Hepatocyte (in vitro differentiated cells): Measurements from ENCODE around the gene CHCT1. TPM values are rescaled to one million over a fixed set of nuclear protein-coding genes. Genes with fewer than 3 reads are reported as not detected.

Source experiments
- DNase-seq: peaks from one replicate; pipeline ENCODE4 v3.0.0-alpha.2; 2016; ENCODE audit warnings: low spot score
- H2AFZ ChIP-seq: fragments of 200-600 bp; sonication (generic); 2 replicates; pipeline ENCODE4 v1.6.0; 2016; ENCODE audit warnings: antibody characterized with exemption, mild to moderate bottlenecking
- H3K27ac ChIP-seq: fragments of 200-600 bp; sonication (generic); 2 replicates; pipeline ENCODE4 v1.5.1; 2016; ENCODE audit warnings: mild to moderate bottlenecking
- H3K27me3 ChIP-seq: fragments of 200-600 bp; sonication (generic); 2 replicates; pipeline ENCODE4 v1.6.1; 2016
- H3K36me3 ChIP-seq: fragments of 200-600 bp; sonication (generic); replicated peaks from 2 replicates; pipeline ENCODE4 v1.5.1; 2016; ENCODE audit warnings: low read depth; ENCODE audit not compliant: insufficient read depth
- H3K4me1 ChIP-seq: fragments of 200-600 bp; sonication (generic); 2 replicates; pipeline ENCODE4 v1.5.1; 2016; ENCODE audit warnings: mild to moderate bottlenecking, moderate library complexity; ENCODE audit not compliant: insufficient read depth
- H3K4me2 ChIP-seq: fragments of 200-600 bp; sonication (generic); 2 replicates; pipeline ENCODE4 v1.6.0; 2016
- H3K4me3 ChIP-seq: fragments of 200-600 bp; sonication (generic); 2 replicates; pipeline ENCODE4 v1.5.1; 2016; ENCODE audit warnings: mild to moderate bottlenecking
- H3K79me2 ChIP-seq: fragments of 200-600 bp; sonication (generic); 2 replicates; pipeline ENCODE4 v1.6.0; 2017; ENCODE audit warnings: mild to moderate bottlenecking
- H3K9me2 ChIP-seq: fragments of 200-600 bp; sonication (generic); replicated peaks from 2 replicates; pipeline ENCODE4 v1.6.0; 2017; ENCODE audit warnings: mild to moderate bottlenecking; ENCODE audit not compliant: insufficient read depth
- H3K9me3 ChIP-seq: fragments of 200-600 bp; sonication (generic); 2 replicates; pipeline ENCODE4 v1.5.1; 2016; ENCODE audit warnings: low read depth, mild to moderate bottlenecking
- H4K20me1 ChIP-seq: fragments of 200-600 bp; sonication (generic); 2 replicates; pipeline ENCODE4 v1.6.0; 2016; ENCODE audit warnings: mild to moderate bottlenecking; ENCODE audit not compliant: insufficient read depth, poor library complexity, severe bottlenecking
- CTCF ChIP-seq: fragments of 200-600 bp; sonication (generic); IDR thresholded peaks from 2 replicates; pipeline ENCODE4 v1.5.1; 2016; ENCODE audit warnings: antibody characterized with exemption, mild to moderate bottlenecking; ENCODE audit not compliant: poor library complexity
- EZH2 ChIP-seq: fragments of 200-600 bp; sonication (generic); IDR thresholded peaks from 2 replicates; pipeline ENCODE4 v1.6.1; 2016; ENCODE audit warnings: antibody characterized with exemption, mild to moderate bottlenecking, borderline replicate concordance
- EZH2phosphoT487 ChIP-seq: fragments of 200-600 bp; sonication (generic); IDR thresholded peaks from one replicate; pipeline ENCODE4 v1.6.1; 2018; ENCODE audit warnings: antibody characterized with exemption, mild to moderate bottlenecking, low read depth, moderate library complexity; ENCODE audit not compliant: unreplicated experiment, severe bottlenecking
- WGBS: methylation state at CpG from one replicate; pipeline ENCODE4 v1.1.6; 2016; ENCODE audit warnings: low lambda C conversion rate; ENCODE audit errors: missing lambda C conversion rate; 5-methylcytosine and 5-hydroxymethylcytosine counted together
- polyA plus RNA-seq: library from polyadenylated mRNA; unstranded; fragments of >200 nt; fragmentation: Nextera tagmentation; extraction: Ambion mirVana; gene quantifications from 2 replicates; pipeline ENCODE4 v1.2.1, GENCODE V29; 2016
- total RNA-seq: library from RNA; depleted of rRNA; stranded (reverse); fragments of >200 nt; gene quantifications from 2 replicates; pipeline ENCODE4 v1.2.3, GENCODE V29; 2014

Gene CHCT1
- total and polyA plus RNA-seq, 2 experiments from 2014 or later: not detected

GRCh38 chr17:60403962-60404361, 18.3 kb upstream of the CHCT1 start:
- no peak for DNase-seq
- 98% methylated on average over 6 of the region's 6 CpGs for WGBS
- Histone ChIP-seq H3K27ac (no peak overlapping the region), H3K4me3 (no peak overlapping the region), H3K9me2 (no peaks in the 10 kb centered on the region), H4K20me1 (no peaks in the 10 kb centered on the region), H3K79me2 (no peaks in the 10 kb centered on the region), H3K27me3 (no peaks in the 10 kb centered on the region), H2AFZ (no peak overlapping the region), H3K9me3 (no peaks in the 10 kb centered on the region), H3K4me2 (no peak overlapping the region), H3K4me1 (no peaks in the 10 kb centered on the region), H3K36me3 (no peaks in the 10 kb centered on the region)
- TF ChIP-seq EZH2phosphoT487: no peak
- TF ChIP-seq CTCF: no peak
- no peak for TF ChIP-seq EZH2

- no peak for DNase-seq
- H3K36me3 ChIP-seq: no peaks in the 10 kb centered on the region
- TF ChIP-seq EZH2phosphoT487: no peak
- TF ChIP-seq CTCF: no peak
- no peak for TF ChIP-seq EZH2
- H3K79me2 ChIP-seq: no peaks in the 10 kb centered on the region
- H3K9me2 ChIP-seq: no peaks in the 10 kb centered on the region
- H3K27me3 ChIP-seq: no peaks in the 10 kb centered on the region
- no peaks in the 10 kb centered on the region for H3K4me1 ChIP-seq
- H3K4me3 ChIP-seq: no peak overlapping the region
- H3K9me3 ChIP-seq: no peaks in the 10 kb centered on the region
- no peak overlapping the region for H3K4me2 ChIP-seq
- WGBS: 63% methylated on average over 3 of the region's 3 CpGs
- H3K27ac ChIP-seq: no peak overlapping the region
- no peaks in the 10 kb centered on the region for H4K20me1 ChIP-seq
- no peak overlapping the region for H2AFZ ChIP-seq
Measured at GRCh38 chr17:60406887-60407286, 15.4 kb upstream of the CHCT1 start.

- Histone ChIP-seq H3K27me3 (no peaks in the 10 kb centered on the region), H3K9me3 (no peaks in the 10 kb centered on the region), H3K4me3 (no peak overlapping the region), H3K4me1 (no peaks in the 10 kb centered on the region), H3K36me3 (no peaks in the 10 kb centered on the region), H3K4me2 (no peak overlapping the region), H3K27ac (no peak overlapping the region), H4K20me1 (no peaks in the 10 kb centered on the region), H2AFZ (no peak overlapping the region), H3K79me2 (no peaks in the 10 kb centered on the region), H3K9me2 (no peaks in the 10 kb centered on the region)
- DNase-seq: no peak
- WGBS: 89% methylated on average over 4 of the region's 4 CpGs
- TF ChIP-seq EZH2 (no peak), CTCF (no peak), EZH2phosphoT487 (no peak)
Measured at GRCh38 chr17:60410001-60410400, 12.3 kb upstream of the CHCT1 start.

- Histone ChIP-seq H3K27me3 (no peaks in the 10 kb centered on the region), H3K9me3 (no peaks in the 10 kb centered on the region), H2AFZ (no peak overlapping the region), H3K4me1 (no peaks in the 10 kb centered on the region), H3K4me2 (no peak overlapping the region), H3K4me3 (no peak overlapping the region), H4K20me1 (no peaks in the 10 kb centered on the region), H3K27ac (no peak overlapping the region), H3K79me2 (no peaks in the 10 kb centered on the region), H3K9me2 (no peaks in the 10 kb centered on the region), H3K36me3 (no peaks in the 10 kb centered on the region)
- 87% methylated on average over 3 of the region's 3 CpGs for WGBS
- no peak for DNase-seq
- no peak for TF ChIP-seq CTCF
- no peak for TF ChIP-seq EZH2phosphoT487
- no peak for TF ChIP-seq EZH2
Measured at GRCh38 chr17:60412701-60413100, 9.6 kb upstream of the CHCT1 start.
